ENCODE measurements around the gene NLRP7.
"Not testable (repeated sequence)": the region's sequence is repeated elsewhere in the genome, so short reads cannot be mapped to it uniquely, and the experiment has no call there.

- TF ChIP-seq, protein P1, sequence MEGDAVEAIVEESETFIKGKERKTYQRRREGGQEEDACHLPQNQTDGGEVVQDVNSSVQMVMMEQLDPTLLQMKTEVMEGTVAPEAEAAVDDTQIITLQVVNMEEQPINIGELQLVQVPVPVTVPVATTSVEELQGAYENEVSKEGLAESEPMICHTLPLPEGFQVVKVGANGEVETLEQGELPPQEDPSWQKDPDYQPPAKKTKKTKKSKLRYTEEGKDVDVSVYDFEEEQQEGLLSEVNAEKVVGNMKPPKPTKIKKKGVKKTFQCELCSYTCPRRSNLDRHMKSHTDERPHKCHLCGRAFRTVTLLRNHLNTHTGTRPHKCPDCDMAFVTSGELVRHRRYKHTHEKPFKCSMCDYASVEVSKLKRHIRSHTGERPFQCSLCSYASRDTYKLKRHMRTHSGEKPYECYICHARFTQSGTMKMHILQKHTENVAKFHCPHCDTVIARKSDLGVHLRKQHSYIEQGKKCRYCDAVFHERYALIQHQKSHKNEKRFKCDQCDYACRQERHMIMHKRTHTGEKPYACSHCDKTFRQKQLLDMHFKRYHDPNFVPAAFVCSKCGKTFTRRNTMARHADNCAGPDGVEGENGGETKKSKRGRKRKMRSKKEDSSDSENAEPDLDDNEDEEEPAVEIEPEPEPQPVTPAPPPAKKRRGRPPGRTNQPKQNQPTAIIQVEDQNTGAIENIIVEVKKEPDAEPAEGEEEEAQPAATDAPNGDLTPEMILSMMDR (IDR thresholded peaks at IDR 0.05) = not testable (repeated sequence)
- not testable (repeated sequence) for TF ChIP-seq EP300 (IDR thresholded peaks at IDR 0.05)
These were observed 35.2 kb upstream of the NLRP7 start for GRCh38 chr19:54982562-54982961.
